IgD-negative memory B cell (primary cell): ENCODE data around the gene ZNF701. TPM values are rescaled to one million over a fixed set of nuclear protein-coding genes. Genes with fewer than 3 reads are reported as not detected.
"Not testable (repeated sequence)": the region's sequence is repeated elsewhere in the genome, so short reads cannot be mapped to it uniquely, and the experiment has no call there.

Experiments
- H3K27ac Mint-ChIP-seq, 3 donors: one replicate each; pipeline ENCODE4 v1.8.0; 2020 to 2022; ENCODE audit warnings: mild to moderate bottlenecking in 3 of 3, mixed read lengths in 3 of 3, moderate library complexity in 1 of 3
- H3K27me3 Mint-ChIP-seq: one replicate; pipeline ENCODE4 v1.8.0; 2021; ENCODE audit warnings: mixed read lengths
- H3K36me3 Mint-ChIP-seq: one replicate; pipeline ENCODE4 v1.8.0; 2020; ENCODE audit warnings: mild to moderate bottlenecking, mixed read lengths
- H3K4me1 Mint-ChIP-seq, 3 donors: one replicate each; pipeline ENCODE4 v1.8.0; 2020 to 2022; ENCODE audit warnings: mixed read lengths in 3 of 3, mild to moderate bottlenecking in 1 of 3
- H3K4me3 Mint-ChIP-seq, 4 donors: one replicate each; pipeline ENCODE4 v1.8.0; 2020 to 2022; ENCODE audit warnings: mild to moderate bottlenecking in 4 of 4, mixed read lengths in 4 of 4, moderate library complexity in 3 of 4
- H3K9me3 Mint-ChIP-seq, 3 donors: one replicate each; pipeline ENCODE4 v1.8.0; 2020 to 2021; ENCODE audit warnings: mixed read lengths in 3 of 3, mild to moderate bottlenecking in 1 of 3
- polyA plus RNA-seq: library from polyadenylated mRNA; unstranded; fragments of 300-500 nt; fragmentation: Illumina TruSeq; gene quantifications from one replicate; pipeline ENCODE4 v1.2.3, GENCODE V29; 2021

Gene ZNF701
- polyA plus RNA-seq, 1 donor from 2014 or later = 18.3 TPM

- Mint-ChIP-seq H3K4me3 (no peak overlapping the region), H3K27me3 (no peaks in the 10 kb centered on the region), H3K36me3 (peaks cover 12% of the 10 kb centered on the region), H3K4me1 (peaks cover 12 to 17% (median 15%) of the 10 kb centered on the region in 3 donors), H3K9me3 (peaks cover 5 to 18% (median 10%) of the 10 kb centered on the region in 3 donors), H3K27ac (no peak overlapping the region)
These were observed 29.2 kb downstream of the ZNF701 start for GRCh38 chr19:52599241-52599640.

- H3K27me3 Mint-ChIP-seq = no peaks in the 10 kb centered on the region
- H3K4me3 Mint-ChIP-seq = peak overlapping the region; percentile 88 to 97 (median 90)
- H3K27ac Mint-ChIP-seq = peak overlapping the region; percentile 31 to 92 (median 73)
- H3K9me3 Mint-ChIP-seq = peaks cover 6 to 19% (median 15%) of the 10 kb centered on the region in 3 donors
- peaks cover 8% of the 10 kb centered on the region for H3K36me3 Mint-ChIP-seq
- H3K4me1 Mint-ChIP-seq = peaks cover 15 to 21% (median 15%) of the 10 kb centered on the region in 3 donors
These were observed 30.5 kb downstream of the ZNF701 start for GRCh38 chr19:52600639-52601024.

- H3K36me3 Mint-ChIP-seq = peaks cover 8% of the 10 kb centered on the region
- peak overlapping the region; percentile 88 to 97 (median 90) for H3K4me3 Mint-ChIP-seq
- peaks cover 15 to 21% (median 17%) of the 10 kb centered on the region in 3 donors for H3K4me1 Mint-ChIP-seq
- no peaks in the 10 kb centered on the region for H3K27me3 Mint-ChIP-seq
- H3K9me3 Mint-ChIP-seq = peaks cover 6 to 16% (median 15%) of the 10 kb centered on the region in 3 donors
- H3K27ac Mint-ChIP-seq = peak overlapping the region; percentile 31 to 92 (median 73)
These were observed 31.2 kb downstream of the ZNF701 start for GRCh38 chr19:52601025-52601973.

- not testable (repeated sequence) for H3K27me3 Mint-ChIP-seq, H3K36me3 Mint-ChIP-seq
- peaks cover 2 to 13% (median 12%) of the 10 kb centered on the region in 3 donors for H3K9me3 Mint-ChIP-seq
- peak overlapping the region; percentile 88 to 97 (median 90) for H3K4me3 Mint-ChIP-seq
- H3K27ac Mint-ChIP-seq = peak overlapping the region; percentile 15 to 87 (median 54)
- peaks cover 15 to 21% (median 17%) of the 10 kb centered on the region in 3 donors for H3K4me1 Mint-ChIP-seq
These were observed 31.9 kb downstream of the ZNF701 start for GRCh38 chr19:52601974-52602366.

- peaks cover 9% of the 10 kb centered on the region for H3K36me3 Mint-ChIP-seq
- H3K4me1 Mint-ChIP-seq = peaks cover 15 to 21% (median 17%) of the 10 kb centered on the region in 3 donors
- peak overlapping the region in 2 of 4 donors; percentile 83 to 88 for H3K4me3 Mint-ChIP-seq
- peaks cover 2 to 10% (median 7%) of the 10 kb centered on the region in 3 donors for H3K9me3 Mint-ChIP-seq
- peak overlapping the region in 1 of 3 donors; percentile 15 for H3K27ac Mint-ChIP-seq
- no peaks in the 10 kb centered on the region for H3K27me3 Mint-ChIP-seq
These were observed 32.9 kb downstream of the ZNF701 start for GRCh38 chr19:52602941-52603340.

GRCh38 chr19:52603558-52604207 lies 33.6 kb downstream of the ZNF701 start:
- peaks cover 15 to 21% (median 17%) of the 10 kb centered on the region in 3 donors for H3K4me1 Mint-ChIP-seq
- H3K9me3 Mint-ChIP-seq = peaks cover 4 to 10% (median 9%) of the 10 kb centered on the region in 3 donors
- no peaks in the 10 kb centered on the region for H3K27me3 Mint-ChIP-seq
- H3K27ac Mint-ChIP-seq = peak overlapping the region in 1 of 3 donors; percentile 73
- peaks cover 11% of the 10 kb centered on the region for H3K36me3 Mint-ChIP-seq
- H3K4me3 Mint-ChIP-seq = peak overlapping the region in 2 of 4 donors; percentile 23 to 88

- peak overlapping the region in 1 of 4 donors; percentile 33 for H3K4me3 Mint-ChIP-seq
- no peak overlapping the region for H3K27ac Mint-ChIP-seq
- H3K9me3 Mint-ChIP-seq = peaks cover 14 to 43% (median 33%) of the 10 kb centered on the region in 3 donors
- no peaks in the 10 kb centered on the region for H3K27me3 Mint-ChIP-seq
- H3K36me3 Mint-ChIP-seq = peaks cover 39% of the 10 kb centered on the region
- peaks cover 0 to 4% (median 4%) of the 10 kb centered on the region in 3 donors for H3K4me1 Mint-ChIP-seq
These were observed 43.3 kb downstream of the ZNF701 start for GRCh38 chr19:52613299-52613906.

GRCh38 chr19:52621376-52621775 lies 51.3 kb downstream of the ZNF701 start:
- H3K27ac Mint-ChIP-seq = no peak overlapping the region

GRCh38 chr19:52622261-52622660 lies 52.2 kb downstream of the ZNF701 start:
- Mint-ChIP-seq H3K9me3 (peaks cover under 1 to 7% (median 6%) of the 10 kb centered on the region in 3 donors), H3K4me3 (no peak overlapping the region), H3K4me1 (peaks cover 4 to 10% (median 5%) of the 10 kb centered on the region in 3 donors), H3K27ac (no peak overlapping the region), H3K36me3 (peaks cover 25% of the 10 kb centered on the region), H3K27me3 (no peaks in the 10 kb centered on the region)

More at GRCh38 chr19:52621376-52621775, 51.3 kb downstream of the ZNF701 start:
- H3K9me3 Mint-ChIP-seq = peaks cover 3 to 14% (median 11%) of the 10 kb centered on the region in 3 donors
- peaks cover 6 to 10% (median 7%) of the 10 kb centered on the region in 3 donors for H3K4me1 Mint-ChIP-seq
- H3K36me3 Mint-ChIP-seq = peaks cover 30% of the 10 kb centered on the region
- H3K4me3 Mint-ChIP-seq = peak overlapping the region in 1 of 4 donors; percentile 25
- H3K27me3 Mint-ChIP-seq = no peaks in the 10 kb centered on the region

- Mint-ChIP-seq H3K36me3 (peaks cover 30% of the 10 kb centered on the region), H3K9me3 (peaks cover 0 to 17% (median 6%) of the 10 kb centered on the region in 3 donors), H3K4me1 (peaks cover 0 to 3% (median 3%) of the 10 kb centered on the region in 3 donors), H3K27me3 (no peaks in the 10 kb centered on the region), H3K4me3 (no peak overlapping the region), H3K27ac (no peak overlapping the region)
These were observed 56.8 kb downstream of the ZNF701 start for GRCh38 chr19:52626915-52627314.

GRCh38 chr19:52627441-52627840 lies 57.4 kb downstream of the ZNF701 start:
- not testable (repeated sequence) for H3K27ac Mint-ChIP-seq, H3K27me3 Mint-ChIP-seq, H3K4me3 Mint-ChIP-seq, H3K4me1 Mint-ChIP-seq
- peaks cover 25% of the 10 kb centered on the region for H3K36me3 Mint-ChIP-seq
- peaks cover 0 to 17% (median 7%) of the 10 kb centered on the region in 3 donors for H3K9me3 Mint-ChIP-seq

GRCh38 chr19:52635786-52636570 lies 65.9 kb downstream of the ZNF701 start:
- Mint-ChIP-seq H3K9me3 (peaks cover 0 to 18% (median 9%) of the 10 kb centered on the region in 3 donors), H3K27ac (peak overlapping the region in 1 of 3 donors; percentile 52), H3K36me3 (peaks cover 5% of the 10 kb centered on the region)

More at GRCh38 chr19:52635786-52636570, 65.9 kb downstream of the ZNF701 start:
- Mint-ChIP-seq H3K27me3 (no peaks in the 10 kb centered on the region), H3K4me1 (peaks cover 11 to 16% (median 11%) of the 10 kb centered on the region in 3 donors), H3K4me3 (peak overlapping the region in 2 of 4 donors; percentile 98 to 99)
